Sigmoid colon (tissue), 4 donors: ENCODE results near the gene XKR3.

Experiments used
- CTCF ChIP-seq, 4 experiments: fragments of 450-650 bp in 3 of 4; fragments of 200-600 bp in 1 of 4; IDR thresholded peaks; one replicate each; pipeline ENCODE4 v1.5.1; 2016 to 2019; ENCODE audit warnings: antibody characterized with exemption in 4 of 4, mild to moderate bottlenecking in 3 of 4, moderate library complexity in 2 of 4
- EP300 ChIP-seq, 4 donors: sonication (generic); formaldehyde crosslinking; IDR thresholded peaks; one replicate each; pipeline ENCODE4 v1.6.1; 2017; ENCODE audit warnings: antibody characterized with exemption in 4 of 4
- POLR2A ChIP-seq, 2 donors: fragments of 450-650 bp; IDR thresholded peaks; one replicate each; pipeline ENCODE4 v1.6.1; 2016; ENCODE audit warnings: antibody characterized with exemption in 2 of 2, mild to moderate bottlenecking in 2 of 2, moderate library complexity in 2 of 2

DNA sequence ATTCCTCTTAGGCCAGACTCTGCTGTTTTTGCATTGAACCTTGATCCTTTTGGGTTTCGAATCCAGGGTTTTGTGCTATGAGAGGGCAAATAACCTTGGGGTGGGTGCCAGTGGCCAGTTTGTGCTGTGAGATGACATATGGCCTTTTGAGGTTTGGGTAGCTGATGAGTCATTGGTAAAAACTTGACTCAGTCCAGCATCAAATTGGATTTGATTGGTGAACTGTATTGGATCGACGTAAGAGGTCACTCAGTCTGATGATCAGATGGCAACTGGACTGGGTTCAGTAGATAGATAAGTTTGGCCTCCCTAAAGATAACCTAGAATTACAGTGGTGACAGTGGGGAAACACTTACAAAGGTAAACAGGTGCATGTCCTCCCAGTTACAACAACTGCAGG lies 41.0 kb upstream of the XKR3 start:
- TF ChIP-seq POLR2A (IDR thresholded peaks at IDR 0.05): no peak
- no peak for TF ChIP-seq CTCF (IDR thresholded peaks at IDR 0.05)
- no peak for TF ChIP-seq EP300 (IDR thresholded peaks at IDR 0.05)
